GM18907 (cell line): Measurements from ENCODE around the gene ZNF800.
"Not testable (repeated sequence)": the region's sequence is repeated elsewhere in the genome, so short reads cannot be mapped to it uniquely, and the experiment has no call there.

Experiments used
- ATAC-seq: cut with Tn5 transposase; IDR thresholded peaks from one replicate; pipeline ENCODE4 v1.9.1; 2021; ENCODE audit warnings: mild to moderate bottlenecking, moderate library complexity; ENCODE audit not compliant: unreplicated experiment

ZNF800 gene

DNA sequence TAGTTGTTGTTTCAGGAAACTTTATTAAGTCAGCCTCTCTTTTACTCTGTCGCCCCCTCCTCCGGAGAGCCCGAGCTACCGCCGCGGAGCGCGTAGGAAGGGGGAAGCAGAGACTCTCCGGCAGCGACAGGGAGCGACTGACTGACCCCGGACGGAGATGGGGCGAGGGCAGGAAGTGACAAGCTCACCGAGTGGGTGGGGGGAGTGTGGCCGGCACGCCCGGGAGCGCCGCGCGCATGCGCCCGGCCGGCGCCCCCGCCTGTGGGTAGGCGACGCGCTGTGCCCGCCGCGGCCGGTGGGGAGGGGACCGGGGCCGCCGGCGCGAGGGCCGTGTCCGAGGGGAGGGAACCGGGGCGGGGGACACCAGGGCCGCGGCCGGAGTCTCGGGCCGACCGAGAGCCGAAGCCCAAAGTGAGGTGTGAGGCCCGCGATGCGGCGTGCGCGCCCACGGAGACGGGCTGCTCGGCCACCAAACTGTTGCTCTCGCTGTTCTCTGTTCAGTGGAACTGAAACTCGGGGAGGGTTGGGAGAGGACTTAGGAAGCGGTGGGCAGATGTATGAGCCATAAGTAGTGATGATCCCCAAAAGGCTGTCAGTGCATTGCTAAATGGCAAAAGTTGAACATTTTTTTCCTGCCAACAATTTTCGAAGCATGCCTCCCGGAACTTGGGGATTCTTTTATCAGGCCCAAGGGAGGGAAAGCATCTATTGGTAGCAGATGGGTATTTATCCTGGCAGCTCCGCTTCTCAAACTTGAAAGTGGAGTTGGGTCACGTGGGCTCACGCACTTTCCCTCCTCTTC, at the start of gene ZNF800:
ZNF800 (minus strand) TSS at position 143 of the 802 bp plus-strand sequence. CDS start 1,151 bp downstream, outside the sequence.
- ATAC-seq = peak; percentile 91

DNA sequence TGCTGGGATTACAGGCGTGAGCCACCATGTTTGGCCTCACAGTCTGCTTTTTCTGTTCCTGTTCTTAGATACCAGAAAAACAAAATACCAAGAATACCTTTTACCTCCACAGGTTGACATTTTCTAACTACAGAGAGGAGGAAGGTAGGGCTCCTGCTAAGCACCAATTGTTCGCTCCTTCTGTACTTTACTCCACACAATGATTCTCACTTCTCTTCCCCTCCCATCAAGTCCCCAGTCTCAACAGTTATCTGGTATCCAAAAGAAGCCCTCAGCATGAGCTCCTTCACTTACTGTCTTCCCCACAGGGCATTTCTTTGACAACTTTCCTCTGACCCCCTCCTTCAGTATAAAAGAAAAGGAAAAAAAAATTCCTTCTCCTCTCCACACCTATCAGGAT, 47.7 kb upstream of the ZNF800 start:
- ATAC-seq = no peak

- ATAC-seq = no peak
These were observed 46.3 kb upstream of the ZNF800 start for GRCh38 chr7:127438836-127439235.

DNA sequence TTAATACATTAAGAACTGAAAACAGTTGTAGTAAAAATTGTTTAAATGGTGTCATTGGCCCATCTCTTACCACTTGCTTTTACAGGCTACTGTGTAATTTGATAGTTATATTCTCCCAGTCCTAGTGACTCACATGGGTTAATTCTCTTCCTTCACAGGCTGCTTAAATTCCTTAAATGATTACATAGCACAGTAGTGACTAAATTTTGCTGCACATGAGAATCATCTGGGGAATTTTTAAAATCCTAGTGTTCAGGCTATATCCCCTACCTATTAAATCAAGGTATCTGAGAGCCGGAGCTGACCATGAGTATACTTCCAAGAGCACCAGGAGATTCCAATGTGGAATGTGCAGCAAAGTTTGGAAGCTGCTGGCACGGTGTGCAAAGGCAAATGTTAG, 45.3 kb upstream of the ZNF800 start:
- no peak for ATAC-seq

DNA sequence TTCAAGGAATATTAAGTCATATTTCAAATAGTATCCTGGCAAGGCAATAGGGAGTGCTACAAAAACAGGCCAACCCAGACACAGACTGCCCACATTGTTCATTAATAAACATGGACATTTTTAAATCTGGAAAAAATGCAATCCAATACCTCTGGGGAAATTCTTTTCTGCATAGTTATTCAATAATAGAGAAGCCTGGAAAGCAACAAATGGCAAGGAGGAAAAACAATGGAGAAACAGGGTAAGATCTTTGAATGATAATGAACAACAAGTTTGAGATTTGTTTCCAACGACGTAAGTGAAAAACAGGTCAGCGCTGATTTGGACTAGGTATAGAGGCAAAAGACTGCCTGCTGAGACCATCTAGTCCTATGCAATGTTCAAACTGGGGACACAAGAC, 44.7 kb upstream of the ZNF800 start:
- no peak for ATAC-seq

DNA sequence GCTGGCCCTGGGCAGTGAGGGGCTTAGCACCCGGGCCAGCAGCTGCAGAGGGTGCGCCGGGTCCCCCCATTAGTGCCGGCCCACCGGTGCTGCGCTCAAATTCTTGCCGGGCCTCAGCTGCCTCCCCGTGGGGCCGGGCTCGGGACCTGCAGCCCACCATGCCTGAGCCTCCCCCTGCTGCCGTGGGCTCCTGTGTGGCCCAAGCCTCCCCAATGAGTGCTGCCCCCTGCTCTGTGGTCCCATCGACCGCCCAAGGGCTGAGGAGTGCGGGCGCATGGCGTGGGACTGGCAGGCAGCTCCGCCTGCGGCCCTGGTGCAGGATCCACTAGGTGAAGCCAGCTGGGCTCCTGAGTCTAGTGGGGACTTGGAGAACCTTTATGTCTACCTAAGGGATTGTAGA, 36.8 kb upstream of the ZNF800 start:
- ATAC-seq = not testable (repeated sequence)

DNA sequence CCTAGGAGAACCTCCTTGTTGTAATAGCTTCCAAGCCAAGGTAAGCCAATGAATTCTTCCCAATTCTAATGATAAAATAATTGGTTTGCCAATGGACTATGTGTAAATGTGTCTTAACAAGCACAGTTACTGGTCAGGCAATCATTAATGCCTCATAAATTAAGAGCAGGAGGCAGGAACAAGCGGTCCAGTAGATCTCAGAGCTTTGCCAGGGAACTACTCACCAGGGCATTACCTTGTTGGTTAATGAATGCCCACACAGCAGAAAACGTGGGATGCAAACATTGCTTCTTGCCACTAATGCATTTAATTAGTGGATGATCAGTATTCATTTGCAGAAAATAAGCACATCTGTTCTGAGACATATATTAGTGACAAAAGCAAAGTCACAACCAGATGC, 26.7 kb upstream of the ZNF800 start:
- no peak for ATAC-seq

- no peak for ATAC-seq
These were observed 26.0 kb upstream of the ZNF800 start for GRCh38 chr7:127418459-127418858.

DNA sequence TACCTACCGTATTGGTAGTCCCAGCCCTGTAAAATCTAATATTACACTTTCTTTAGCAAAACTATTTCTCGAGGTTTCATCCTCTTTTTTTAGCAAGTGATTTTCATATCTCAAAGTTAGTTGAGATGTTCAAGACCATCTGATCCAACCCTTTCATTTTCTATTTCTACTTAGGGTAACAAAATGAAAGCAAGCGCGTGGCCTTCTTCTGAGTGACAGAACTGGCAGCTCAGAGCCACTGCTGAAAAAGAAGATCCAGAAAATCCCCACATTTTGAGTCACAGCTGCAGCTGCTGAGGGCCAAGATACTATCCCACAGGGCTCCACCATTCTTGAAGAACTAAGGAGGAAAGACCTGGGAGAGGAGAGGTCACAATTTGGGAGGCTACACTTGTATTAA, 24.8 kb upstream of the ZNF800 start:
- ATAC-seq = peak; percentile 77

DNA sequence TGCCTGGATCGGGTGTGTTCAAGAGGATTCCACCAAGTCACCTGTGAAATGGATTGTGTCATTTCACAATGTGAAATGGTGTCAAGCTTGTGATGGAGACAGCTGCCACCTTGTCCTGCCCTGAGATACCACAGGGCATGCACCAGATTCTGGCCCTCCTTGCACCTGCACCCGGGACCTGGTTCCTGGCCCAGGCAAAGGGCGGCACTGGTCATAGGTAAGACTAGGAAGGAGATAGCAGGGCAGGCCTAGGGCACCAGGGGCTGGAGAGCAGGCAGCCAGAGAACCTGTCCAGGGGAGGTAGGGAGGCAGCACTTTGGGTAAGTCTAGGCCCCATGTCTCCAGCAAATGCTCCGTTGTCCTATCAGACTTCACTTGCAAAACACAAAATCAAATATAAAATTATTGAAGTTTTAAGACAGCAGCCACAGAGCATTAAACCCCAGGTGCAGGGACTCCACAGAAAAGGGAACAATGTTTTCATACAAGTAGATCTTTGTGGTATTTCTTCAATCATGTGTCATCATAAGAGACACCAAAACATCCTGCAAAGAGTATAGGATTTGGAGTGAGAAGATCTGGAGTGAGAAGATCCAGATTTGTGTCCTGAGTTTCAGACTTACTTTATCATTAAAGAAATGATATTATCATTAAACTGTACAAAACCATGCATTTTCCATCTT, 22.7 kb upstream of the ZNF800 start:
- ATAC-seq = no peak

DNA sequence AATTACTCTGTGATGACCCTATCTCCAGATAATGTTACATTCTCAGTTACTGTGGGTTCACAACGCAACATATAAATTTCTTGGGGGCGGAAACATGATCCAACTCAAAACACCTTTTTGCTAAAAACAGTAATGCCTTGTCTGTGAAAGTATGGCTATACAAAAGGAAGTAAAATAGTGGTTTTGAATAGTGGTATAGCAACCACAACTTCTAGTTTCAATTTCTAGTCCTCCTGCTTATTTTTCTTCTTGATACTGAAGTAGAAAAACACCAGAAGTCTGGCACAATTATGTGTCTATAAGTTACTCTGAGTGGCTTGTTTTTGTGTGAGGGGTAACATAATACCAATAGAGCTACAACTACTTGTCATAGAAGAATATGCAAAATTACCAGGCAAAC, 21.5 kb upstream of the ZNF800 start:
- ATAC-seq = peak; percentile 62

GRCh38 chr7:127413326-127413725, 20.8 kb upstream of the ZNF800 start:
- no peak for ATAC-seq

- no peak for ATAC-seq
These were observed 18.7 kb upstream of the ZNF800 start for GRCh38 chr7:127411176-127411575.

DNA sequence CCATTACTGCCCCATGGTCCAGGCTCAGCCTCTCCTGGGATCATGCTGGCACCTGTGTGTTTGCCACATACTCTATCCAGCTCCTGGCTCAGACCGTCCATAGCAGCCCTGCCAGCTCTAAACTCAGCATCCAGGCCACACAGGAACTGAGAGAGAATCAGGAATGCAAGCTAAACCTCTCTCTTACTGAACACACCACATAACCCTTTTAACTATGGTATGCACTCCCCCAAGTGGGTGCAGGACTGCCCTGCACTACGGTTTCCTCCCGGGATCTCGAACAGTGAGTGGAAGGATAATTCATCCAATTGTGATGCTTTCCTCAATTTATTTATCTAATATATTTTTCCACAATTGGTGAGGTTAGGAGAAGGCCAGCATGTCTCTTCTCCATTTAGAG, 17.1 kb upstream of the ZNF800 start:
- ATAC-seq = no peak

DNA sequence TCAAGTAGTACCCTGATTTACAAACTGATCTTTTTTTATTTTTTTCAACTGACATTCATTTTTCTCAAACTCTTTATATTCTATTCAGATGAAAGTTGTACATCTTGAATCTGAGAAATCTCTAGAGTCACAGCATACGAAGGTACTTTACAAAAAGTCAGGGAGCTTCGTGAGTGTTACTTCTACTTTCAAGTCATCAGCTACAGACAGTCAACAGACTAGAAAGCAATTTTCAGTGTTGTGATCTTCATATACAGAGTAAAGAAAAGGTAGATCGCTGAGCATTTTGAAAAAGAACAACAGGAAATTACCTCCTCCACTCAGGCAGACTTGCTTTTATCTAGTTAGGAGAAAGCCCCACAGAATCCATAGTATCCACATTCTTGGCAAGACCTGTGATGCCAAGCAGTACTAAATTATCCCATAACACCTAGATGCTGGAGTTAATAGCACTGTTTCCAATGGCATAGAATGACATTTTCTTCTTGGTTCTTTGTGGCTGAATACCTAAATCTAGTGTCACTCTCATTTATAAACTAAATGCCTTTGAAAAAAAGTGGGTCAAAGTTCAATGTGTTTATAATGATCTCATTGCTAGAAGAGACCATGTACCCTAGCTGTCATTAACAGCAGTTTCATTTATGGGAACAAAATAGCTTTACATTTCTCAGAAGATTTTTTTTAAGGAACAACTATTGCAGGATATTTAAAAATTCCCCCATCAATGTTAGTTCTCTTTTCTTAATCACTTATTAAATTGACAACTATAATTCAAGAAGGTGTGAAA, 12.0 kb upstream of the ZNF800 start:
- peak; percentile 65 for ATAC-seq

GRCh38 chr7:127396184-127396583, 3.7 kb upstream of the ZNF800 start:
- ATAC-seq = peak; percentile 24

DNA sequence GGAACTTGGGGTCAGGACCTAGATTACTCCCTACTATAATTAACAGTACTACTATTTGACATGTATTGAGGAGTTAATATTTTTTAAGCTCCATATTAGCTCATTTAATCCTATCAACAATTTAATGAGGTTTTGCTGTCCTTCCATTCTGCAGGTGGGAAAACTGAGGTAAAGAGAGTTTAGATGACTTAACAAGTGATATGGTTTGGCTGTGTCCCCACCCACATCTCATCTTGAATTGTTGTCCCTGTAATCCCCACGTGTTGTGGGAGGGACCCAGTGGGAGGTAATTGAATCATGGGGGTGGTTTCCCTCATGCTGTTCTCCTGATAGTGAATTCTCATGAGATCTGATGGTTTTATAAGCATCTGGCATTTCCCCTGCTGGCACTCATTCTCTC, 2.6 kb upstream of the ZNF800 start:
- ATAC-seq = not testable (repeated sequence)

- ATAC-seq = no peak
These were observed 1.0 kb upstream of the ZNF800 start for GRCh38 chr7:127393368-127394058.

- ATAC-seq = peak; percentile 55
These were observed 334 bp downstream of the ZNF800 start for GRCh38 chr7:127392182-127392565.

GRCh38 chr7:127391591-127392181, 822 bp downstream of the ZNF800 start:
- peak; percentile 52 for ATAC-seq
